HL-60/S4 (cell line): Measurements from ENCODE around the gene IPO4.

Experiments used
- in situ Hi-C: fragments of 300-500 bp; cut with MboI; formaldehyde crosslinking; loops from 2 replicates; pipeline ENCODE4 v1.14.3; 2022; ENCODE audit warnings: low sequenced_read_pairs

Gene IPO4

DNA sequence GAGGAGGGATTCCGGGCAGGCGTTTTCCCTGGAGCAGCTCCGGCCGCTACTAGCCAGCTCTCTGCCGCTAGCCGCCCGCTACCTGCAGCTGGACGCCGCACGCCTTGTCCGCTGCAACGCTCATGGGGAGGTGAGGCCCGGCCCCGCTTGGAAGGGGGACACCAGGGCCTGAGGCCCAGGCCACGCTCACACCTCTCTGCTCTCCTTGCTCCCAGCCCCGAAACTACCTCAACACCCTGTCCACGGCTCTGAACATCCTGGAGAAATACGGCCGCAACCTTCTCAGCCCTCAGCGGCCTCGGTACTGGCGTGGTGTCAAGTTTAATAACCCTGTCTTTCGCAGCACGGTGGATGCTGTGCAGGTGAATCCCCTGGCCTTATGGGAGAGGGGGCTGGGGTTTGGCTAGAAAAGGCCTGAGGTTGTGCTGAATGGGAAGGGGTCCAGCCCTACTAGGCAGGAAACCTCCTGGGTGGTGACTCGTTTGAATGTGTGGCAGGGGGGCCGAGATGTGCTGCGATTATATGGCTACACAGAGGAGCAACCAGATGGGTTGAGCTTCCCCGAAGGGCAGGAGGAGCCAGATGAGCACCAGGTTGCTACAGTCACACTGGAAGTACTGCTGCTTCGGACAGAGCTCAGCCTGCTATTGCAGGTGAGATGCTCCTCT lies 40.7 kb downstream of the IPO4 start:
- in situ Hi-C loops, result no loop called here

DNA sequence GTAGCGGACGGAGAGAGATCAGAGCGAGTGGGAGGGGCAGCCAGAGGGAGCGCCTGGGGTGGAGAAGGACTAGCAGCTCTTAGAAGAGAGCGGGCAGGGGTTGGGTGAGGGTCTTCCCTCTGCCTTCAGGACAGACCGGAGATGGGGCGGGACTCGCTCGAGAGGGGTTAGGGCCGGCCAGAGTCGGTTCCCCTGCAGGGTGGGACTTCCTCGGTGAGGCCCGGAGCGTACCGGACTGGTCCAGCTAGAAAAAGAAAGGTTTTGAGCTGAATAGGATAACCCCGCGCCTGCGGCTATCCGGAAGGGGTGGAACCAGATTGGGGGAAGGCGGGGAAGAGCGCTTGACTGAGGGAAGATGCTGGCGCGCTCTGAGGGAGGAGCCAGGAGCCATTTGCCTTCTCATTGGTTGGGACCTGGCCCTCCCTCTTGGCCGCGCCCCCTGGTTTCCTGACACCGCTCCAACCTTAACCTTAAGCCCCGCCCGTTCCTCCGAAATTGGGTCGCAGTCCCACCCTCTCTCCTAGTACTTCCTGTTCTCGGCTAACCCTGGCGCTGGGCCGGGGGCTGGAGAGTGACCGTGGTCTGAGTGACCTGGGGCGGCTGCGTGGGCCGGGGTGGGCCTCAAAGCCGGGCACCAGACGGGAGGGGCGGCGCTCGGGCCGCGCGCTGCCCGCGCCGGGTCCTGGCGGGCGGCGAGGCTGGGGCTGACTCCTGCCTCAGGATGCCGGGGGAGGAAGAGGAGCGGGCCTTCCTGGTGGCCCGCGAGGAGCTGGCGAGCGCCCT lies 41.4 kb downstream of the IPO4 start, which contains the start of gene RNF31:
Gene RNF31 (plus strand): TSS at position 521 of the 783 bp plus-strand sequence. CDS start 201 bp downstream, at position 722.
- in situ Hi-C loops, result no loop called here

DNA sequence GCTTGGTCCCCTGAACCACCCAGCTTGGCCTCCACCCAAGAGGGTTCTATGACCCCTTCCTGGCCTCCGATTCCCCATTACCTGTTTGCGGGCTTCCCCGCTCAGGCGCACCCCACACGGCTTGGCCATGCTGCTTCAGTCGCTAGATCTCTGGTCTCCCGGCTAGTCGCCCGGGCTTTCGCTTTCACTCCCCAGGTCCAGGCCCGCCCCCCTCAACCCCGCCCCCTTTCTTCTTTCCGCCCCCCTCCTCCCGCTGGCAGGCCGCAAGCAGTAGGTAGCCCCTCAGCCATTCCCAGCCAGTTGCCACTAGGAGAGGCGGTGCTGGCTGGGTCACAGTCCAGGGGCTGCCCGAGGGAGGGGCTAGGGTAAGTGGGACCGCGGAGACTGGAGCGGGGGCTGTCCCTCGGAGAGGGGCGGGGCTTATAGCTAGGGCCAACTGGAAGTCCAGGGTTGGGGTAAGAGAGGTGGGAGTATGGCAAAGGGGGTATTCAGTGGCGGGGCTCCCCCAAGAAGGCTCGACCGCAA lies 42.1 kb downstream of the IPO4 start, which contains the start of gene PSME2:
Gene PSME2 (minus strand): TSS at position 158 of the 525 bp plus-strand sequence. CDS start 29 bp downstream, at position 129.
- in situ Hi-C loops, result no loop called here

DNA sequence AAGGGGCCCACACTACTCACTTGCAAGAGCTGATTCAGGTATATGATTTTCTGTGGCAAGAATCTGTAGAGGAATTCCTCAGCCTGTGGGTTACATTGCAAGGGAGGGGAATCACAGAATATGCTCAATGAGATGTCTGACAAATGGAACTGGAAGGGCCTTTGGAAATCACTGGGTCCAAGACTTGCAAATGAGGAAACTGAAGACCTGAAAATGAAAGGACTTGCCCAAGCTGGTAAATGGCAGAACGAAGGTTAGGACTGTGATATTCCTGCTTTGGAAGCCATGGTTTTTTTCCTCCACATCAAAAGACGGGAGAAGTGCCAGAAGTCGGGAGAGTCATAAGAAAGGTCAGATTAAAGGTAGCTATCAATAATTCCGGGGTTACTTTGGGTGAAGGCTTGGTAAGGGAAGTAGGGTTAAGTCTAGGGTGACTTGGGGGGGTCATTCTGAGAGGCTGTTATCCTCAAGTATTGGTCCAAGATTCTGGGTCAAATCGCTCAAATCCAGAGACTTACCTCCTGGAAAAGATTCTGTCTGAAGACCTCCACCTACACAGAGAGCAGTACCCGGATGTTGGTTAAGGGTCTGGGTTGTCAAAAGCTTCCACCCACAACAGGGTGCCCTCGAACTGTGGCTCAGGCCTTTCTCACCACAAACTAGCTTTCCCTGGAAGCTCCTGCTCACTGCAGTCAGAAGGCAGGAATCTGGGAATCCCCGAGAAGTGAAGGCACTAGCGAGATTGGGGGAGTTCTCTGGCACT lies 42.7 kb downstream of the IPO4 start:
- in situ Hi-C loops, result no loop called here

DNA sequence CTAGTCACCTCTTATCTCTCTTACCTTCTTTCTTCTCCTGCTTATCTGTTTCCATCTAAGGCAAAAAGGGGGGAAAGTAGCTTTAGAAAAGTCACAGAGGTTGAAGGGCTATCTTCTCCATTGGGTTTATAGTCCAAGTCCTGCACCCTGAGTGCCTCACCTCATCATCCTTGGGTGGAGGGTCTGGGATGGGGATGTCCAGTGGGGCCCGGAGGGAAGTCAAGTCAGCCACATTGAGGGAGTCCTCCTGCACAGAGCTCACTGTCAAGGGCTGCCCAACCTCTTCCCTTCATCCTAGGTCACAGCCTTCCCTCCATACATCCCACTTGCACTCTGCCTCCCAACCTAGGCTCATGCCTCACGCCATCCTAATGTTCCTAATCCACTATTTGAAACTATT lies 43.4 kb downstream of the IPO4 start:
- in situ Hi-C loops, result no loop called here

DNA sequence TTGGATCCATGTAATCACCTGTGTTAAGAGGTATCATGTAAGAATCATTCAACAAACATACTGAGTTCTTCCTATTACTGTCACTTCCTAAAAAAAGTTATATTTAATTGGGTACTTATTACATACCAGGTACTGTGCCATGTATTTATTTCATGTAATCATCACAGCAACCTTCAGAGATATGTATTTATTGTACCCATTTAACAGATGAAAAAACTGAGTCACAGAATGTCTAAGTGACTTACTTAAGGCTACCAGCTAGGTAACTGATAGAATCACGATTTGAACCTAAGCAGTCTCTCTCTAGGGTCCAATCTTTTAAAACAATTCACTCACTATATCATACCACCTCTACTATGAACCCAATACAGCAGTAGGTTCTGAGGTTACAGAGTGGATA lies 44.2 kb downstream of the IPO4 start:
- in situ Hi-C loops, result no loop called here

DNA sequence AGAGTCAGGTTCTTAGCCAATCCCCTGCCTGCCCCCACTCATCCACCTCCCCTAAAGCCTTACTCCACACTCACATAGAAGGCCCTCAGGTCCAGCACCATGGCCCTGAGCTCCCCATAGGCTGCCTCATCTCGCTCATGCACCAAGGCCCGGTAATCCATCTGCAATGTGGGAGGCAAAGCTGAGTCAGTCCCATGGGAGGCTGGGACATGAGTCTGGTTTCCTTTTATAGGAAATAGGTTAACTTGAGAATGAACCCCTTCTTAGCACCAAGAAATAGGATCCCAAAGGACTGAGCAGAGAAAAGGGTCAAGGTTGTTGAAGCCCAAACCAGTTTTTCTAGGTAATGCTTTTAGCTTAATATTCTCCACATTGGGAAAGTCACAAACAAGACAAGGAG lies 45.1 kb downstream of the IPO4 start:
- in situ Hi-C loops, result no loop called here

DNA sequence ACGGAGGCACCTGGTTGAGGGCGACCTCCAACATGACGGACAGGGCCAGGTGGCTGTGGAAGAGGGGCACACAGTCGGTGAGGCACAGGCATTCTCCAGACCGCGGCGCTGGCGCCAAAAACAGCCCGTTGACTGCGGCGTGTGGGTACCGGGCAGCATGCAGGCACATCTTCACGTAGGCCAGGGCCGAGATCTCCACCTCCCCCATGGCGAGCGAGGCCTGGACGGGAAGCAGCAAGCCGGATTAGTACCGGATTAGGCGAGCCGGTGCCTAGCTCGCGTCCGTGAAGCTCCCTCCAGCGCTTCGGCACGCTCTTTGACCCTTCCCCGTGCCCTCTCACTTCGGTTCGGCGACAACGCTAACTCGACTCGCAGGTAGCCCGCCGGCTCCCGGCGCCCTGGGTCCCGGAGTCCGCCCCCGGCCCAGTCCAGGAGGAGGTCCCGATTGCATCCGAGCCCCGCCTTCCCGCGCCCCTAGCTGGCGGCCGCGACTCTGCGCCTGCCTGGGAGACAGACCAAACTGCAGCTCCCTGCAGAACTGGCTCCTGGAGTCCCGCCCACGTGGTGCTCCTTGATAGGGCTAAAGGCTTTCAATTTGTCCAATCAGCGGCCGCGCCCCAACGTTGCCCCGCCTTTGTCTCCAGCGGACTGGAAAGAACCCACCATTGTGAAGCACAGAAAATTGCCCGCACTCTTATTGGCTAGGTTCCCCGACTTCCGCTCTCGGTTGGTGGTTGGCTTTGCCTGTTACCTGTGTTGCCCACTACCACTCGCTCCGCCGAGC lies 47.3 kb downstream of the IPO4 start, which contains the start of gene EMC9:
Gene EMC9 (minus strand): TSS at position 495 of the 784 bp plus-strand sequence. CDS start 287 bp downstream, at position 208.
- in situ Hi-C loops, result no loop called here

DNA sequence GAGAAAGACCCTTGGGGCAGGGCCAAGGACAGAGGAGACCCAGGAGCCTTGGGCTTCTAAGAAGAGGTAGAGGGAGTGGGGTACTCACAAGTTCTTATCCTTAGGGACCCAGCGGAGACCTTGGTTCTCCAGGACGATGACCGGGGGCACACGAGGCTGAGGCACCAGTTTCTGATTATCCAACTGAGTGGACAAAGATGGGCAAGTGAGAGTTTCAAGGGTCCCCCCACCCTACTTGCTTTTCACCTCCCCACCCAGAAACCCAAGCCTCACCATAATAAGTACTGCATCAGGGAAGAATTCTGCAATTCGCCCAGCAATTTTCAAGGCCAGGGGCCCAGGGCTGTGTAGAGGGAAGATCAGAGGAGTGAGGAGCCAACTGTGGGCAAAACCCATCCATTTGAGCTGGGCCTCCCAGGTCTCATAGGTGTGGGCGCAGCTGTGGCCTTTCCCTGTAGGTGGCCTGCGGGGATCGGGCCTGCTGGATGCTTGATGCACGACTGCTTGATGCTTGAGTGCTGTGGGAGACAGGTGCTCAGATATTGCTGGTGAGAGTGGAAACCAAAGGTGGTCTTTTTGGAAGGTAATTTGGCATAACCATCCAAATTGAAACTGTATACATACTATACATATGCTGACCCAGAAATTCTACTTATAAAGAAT lies 49.2 kb downstream of the IPO4 start:
- in situ Hi-C loops, result no loop called here

DNA sequence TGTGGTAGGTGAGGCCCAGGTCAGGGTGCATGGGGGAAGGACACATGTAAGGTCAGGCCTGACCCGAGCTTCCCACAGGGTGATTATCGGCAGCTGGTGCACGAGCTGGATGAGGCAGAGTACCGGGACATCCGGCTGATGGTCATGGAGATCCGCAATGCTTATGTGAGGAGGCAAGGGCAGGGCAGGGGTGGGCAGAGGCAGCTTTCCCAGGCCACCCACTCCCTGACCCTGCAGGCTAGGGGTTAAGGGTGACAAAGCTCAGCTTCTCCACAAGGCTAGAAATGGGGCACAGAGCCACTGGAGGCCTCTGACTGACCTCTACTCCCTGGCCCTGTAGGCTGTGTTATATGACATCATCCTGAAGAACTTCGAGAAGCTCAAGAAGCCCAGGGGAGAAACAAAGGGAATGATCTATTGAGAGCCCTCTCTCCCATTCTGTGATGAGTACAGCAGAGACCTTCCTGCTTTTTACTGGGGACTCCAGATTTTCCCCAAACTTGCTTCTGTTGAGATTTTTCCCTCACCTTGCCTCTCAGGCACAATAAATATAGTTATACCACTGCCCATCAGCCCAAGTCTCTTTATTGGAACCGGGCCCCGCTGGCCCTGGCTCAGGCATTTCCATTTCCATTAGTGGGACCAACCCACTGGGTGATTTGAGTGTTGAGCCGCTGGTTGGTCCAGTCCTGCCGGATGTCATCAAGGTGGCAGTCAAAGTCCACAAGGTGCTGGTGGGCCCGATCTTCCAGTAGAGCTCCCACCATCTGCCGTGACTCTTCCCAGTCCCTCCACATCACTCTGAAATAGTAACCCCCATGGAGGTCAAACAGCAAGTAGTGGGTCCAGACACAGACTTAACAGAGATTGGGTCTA lies 50.0 kb downstream of the IPO4 start:
- in situ Hi-C loops, result no loop called here

DNA sequence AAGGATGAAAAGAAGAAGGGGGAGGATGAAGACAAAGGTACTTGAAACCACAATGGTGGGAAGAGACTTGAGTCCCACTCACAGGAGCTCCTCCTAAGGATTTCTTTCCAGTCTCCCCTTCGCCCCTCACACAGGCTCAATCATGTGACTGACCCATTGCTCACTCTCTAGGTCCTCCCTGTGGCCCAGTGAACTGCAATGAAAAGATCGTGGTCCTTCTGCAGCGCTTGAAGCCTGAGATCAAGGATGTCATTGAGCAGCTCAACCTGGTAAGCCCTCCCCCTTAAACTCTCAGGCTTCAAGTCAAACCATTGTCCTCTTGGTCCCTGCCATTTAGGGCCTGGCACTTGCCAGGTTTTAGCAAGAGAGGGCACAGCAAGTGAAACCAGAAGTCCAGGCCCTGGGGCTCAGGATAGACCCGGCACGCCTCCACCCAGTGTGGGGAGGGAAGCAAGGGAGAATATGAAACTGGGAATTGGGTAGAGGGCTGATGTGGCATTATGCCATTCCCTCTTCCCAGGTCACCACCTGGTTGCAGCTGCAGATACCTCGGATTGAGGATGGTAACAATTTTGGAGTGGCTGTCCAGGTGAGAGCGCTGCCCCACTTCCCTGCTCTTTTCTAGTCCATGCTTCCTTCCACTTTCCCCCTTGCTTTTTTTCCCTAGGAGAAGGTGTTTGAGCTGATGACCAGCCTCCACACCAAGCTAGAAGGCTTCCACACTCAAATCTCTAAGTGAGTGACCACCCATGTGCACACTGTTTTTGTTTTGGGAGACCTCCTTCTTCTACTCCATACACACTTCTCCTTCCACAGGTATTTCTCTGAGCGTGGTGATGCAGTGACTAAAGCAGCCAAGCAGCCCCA lies 50.9 kb downstream of the IPO4 start:
- in situ Hi-C loops, result no loop called here

DNA sequence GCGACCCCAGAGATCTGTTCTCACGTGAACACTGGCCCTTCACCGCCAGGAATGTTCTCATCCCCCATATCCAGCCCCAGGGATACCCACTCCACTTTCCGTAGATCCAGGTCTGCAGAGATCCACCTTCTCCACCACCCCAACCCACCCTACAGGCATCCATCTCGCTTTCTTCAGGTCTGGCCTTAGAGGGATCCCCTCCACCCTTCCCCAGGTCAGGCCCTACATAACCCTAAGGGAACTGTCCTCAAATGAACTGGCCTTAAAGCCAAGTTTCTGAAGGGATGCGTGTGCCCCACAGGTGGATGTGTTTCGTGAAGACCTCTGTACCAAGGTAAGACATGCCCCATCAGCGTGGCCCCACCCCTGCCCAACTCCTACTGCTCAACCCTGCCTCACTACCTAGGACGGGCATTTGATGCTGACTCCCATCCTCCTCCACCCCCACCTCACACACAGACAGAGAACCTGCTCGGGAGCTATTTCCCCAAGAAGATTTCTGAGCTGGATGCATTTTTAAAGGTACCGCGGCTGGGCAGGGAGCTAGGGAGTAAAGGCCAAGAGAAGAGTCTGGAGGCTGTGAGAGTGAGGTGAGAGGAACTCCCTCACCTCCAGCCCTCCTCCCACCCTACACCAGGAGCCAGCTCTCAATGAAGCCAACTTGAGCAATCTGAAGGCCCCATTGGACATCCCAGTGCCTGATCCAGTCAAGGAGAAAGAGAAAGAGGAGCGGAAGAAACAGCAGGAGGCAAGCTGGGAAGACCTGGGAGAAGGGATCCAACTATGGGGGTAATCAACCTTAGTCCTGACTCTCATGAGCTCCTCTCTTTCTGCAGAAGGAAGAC lies 51.7 kb downstream of the IPO4 start:
- in situ Hi-C loops, result no loop called here

DNA sequence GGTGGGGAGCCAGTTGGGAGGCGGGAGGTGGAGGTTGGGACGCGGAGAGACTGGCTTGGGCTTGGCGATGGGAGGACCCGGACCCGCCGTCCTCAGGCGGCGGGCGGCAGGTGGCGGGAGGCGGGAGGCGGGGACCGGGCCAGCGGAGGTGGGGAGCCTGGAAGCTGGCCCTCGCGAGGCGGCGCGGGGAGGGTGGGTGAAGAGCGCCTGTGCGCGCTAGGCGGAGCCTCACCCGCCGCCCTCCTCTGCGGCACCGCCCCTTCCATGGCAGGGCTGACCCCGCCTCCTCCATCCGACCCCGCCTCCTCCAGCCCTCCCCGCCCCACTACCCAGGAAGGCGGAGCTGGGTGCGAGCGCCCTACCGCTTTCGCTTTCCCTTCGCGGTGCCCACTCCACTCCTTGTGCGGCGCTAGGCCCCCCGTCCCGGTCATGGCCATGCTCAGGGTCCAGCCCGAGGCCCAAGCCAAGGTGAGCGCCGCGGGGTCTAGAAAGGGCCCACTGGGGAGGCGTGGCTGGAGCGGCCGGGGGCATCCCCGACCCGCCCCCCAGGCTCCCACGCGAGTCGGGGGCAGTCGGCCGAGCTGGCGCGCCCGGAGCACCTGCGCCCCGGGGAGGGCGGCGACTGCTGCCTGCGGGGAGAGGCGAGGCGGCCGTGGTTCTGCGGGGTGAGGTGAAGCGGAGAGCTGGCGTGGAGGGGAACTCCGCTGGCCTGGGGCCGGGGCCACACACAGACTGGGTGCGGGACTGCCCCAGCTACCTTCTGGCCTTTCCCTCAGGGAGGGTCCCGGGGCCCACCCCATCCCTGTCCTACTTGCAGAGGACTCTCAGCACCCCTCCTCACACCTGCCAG lies 52.6 kb downstream of the IPO4 start, which contains the start of gene PSME1:
Gene PSME1 (plus strand): TSS at position 361 of the 850 bp plus-strand sequence. CDS start 69 bp downstream, at position 430.
- in situ Hi-C loops, result no loop called here

DNA sequence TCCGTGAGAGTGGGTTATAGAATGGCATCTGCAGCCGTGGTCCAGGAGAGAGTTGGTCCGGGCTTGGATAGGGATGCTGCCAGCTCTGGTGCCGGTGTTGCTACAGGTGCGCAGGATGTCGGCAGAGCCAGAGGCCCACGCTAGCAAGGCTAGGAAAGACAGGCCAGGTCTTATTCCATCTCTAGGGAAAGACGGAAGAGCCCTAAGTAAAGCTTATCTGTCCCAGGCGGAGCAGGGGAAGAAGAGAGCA lies 53.1 kb downstream of the IPO4 start:
- in situ Hi-C loops, result no loop called here

DNA sequence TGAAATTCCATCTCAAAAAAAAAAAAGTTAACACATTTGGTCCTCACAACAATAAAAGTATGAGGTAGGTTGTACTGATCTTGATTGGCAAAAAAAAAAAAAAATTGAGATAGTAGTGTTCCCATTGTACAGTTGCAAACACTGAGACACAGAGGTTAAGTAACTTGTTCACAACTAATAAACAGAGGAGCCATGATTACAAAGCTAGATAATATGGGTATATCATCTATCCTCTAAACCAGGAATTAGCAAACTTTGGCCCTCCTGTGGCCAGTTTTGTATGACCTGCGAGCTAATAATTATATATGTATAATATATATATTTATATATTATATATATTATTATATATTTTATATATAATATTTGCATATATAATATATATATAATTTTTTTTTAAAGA lies 54.9 kb downstream of the IPO4 start:
- in situ Hi-C loops, result no loop called here

DNA sequence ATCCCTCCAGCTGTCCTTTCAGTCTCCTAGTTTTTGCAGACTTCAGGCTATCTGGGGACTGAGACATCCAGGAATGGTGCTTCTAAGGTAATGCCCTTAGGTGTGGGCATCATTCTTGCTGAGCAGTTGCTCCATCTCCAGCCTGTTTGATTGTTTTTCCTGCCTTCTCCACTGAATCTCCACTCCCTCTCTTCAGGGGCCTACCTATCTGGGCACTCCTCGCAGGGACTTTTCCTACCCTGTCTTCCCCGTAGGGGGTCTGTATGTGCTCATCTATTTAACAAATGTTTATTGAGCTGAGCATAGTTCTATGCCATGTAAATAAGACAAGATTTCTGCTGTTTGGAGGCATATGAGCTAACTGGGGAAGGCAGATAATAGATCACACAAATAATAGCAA lies 55.6 kb downstream of the IPO4 start:
- in situ Hi-C loops, result no loop called here
